Activated T-helper 2 cell treated with anti-CD3 and anti-CD28 coated beads, Interferon-gamma antibody, Interleukin-2, Interleukin-4, amounts not matched to agents 10 μg/mL and 5 μg/mL and 100 μg/mL, durations not matched to agents 14 hours and 24 hours and 36 hours (primary cell): ENCODE data around the gene SLFN12L. TPM values are rescaled to one million over a fixed set of nuclear protein-coding genes. Genes with fewer than 3 reads are reported as not detected.
A peak's percentile ranks its signal among the peaks of the same experiment; 100 is the strongest.
"Not testable (repeated sequence)": the region's sequence is repeated elsewhere in the genome, so short reads cannot be mapped to it uniquely, and the experiment has no call there.

Experiments
- DNase-seq: peaks from one replicate; pipeline ENCODE4 v3.0.0; 2021; ENCODE audit warnings: low spot score
- H3K27ac Mint-ChIP-seq: one replicate; pipeline ENCODE4 v1.8.0; 2021; ENCODE audit warnings: mixed read lengths
- H3K27me3 Mint-ChIP-seq: one replicate; pipeline ENCODE4 v1.8.0; 2021; ENCODE audit warnings: low read depth, mixed read lengths
- H3K36me3 Mint-ChIP-seq: one replicate; pipeline ENCODE4 v1.8.0; 2021; ENCODE audit warnings: low read depth, mixed read lengths
- H3K4me1 Mint-ChIP-seq: one replicate; pipeline ENCODE4 v1.8.0; 2021; ENCODE audit warnings: low read depth, mixed read lengths
- H3K4me3 Mint-ChIP-seq: one replicate; pipeline ENCODE4 v1.8.0; 2021; ENCODE audit warnings: low read depth, mild to moderate bottlenecking, moderate library complexity, mixed read lengths
- H3K9me3 Mint-ChIP-seq: one replicate; pipeline ENCODE4 v1.8.0; 2021; ENCODE audit warnings: mixed read lengths
- intact Hi-C: fragments of 100-400 bp; cut with micrococcal nuclease; formaldehyde crosslinking; loops from one replicate; pipeline ENCODE4 v1.15.1; 2023
- total RNA-seq: library from RNA; stranded (reverse); gene quantifications from 2 replicates; pipeline ENCODE4 v1.2.3, GENCODE V29; 2022

The SLFN12L gene
- total RNA-seq, 1 donor from 2014 or later = 37.8 TPM

DNA sequence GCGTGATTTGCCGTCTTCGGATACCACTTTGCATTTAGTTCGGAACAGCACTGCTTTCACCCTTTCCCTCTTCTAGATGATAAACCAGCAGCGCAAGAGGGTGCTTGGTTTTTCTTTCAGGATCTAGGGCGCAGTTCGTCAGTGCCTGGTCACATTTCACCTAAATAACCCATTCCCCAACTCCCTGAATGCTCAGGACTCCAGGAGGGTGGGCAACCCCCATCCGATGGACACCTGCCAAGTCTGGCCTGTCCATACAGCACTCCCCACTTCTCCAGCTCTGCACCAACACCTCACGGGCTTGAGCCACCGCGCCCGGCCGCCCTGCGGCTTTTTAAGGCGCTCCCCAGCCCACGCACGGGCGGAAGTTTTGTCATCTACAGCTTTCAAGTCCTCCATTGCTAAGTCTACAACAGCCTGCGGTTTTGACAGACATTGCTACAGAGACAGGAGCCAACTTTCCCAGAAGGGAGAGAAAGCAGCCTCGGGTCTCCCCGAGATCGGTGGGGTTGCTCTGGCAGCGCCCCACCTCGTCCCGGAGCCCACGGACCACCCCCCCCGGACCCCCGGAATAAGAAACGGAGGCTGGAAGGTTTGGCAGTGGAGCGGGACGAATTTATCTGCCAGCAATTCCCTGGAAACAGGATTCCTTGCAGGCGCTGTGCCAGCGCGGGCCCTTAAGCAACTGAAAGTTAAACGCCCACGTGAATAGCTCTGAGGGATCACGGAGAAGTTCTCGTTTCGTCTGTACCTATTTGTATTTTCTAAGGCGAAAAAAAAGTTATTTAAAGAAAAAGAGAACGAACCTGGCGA is 50.4 kb downstream of the SLFN12L start:
- peak overlapping the region; percentile 83 for H3K4me3 Mint-ChIP-seq
- H3K9me3 Mint-ChIP-seq = peaks cover 5% of the 10 kb centered on the region
- H3K27ac Mint-ChIP-seq = peak overlapping the region; percentile 94
- H3K27me3 Mint-ChIP-seq = no peaks in the 10 kb centered on the region
- H3K4me1 Mint-ChIP-seq = peaks cover 49% of the 10 kb centered on the region
- peaks cover 90% of the 10 kb centered on the region for H3K36me3 Mint-ChIP-seq
- DNase-seq = peak; percentile 65
- intact Hi-C loops = loop anchor here (1.0 to 10.0 kb wide), 7 partner anchors 35 to 272 kb away; partner anchors contain the start of genes SLFN11, SLFN12, SLFN12L and SLFN13

GRCh38 chr17:35479271-35479670 is 58.2 kb downstream of the SLFN12L start:
- H3K9me3 Mint-ChIP-seq = peaks cover 4% of the 10 kb centered on the region
- peaks cover 24% of the 10 kb centered on the region for H3K4me1 Mint-ChIP-seq
- no peak overlapping the region for H3K27ac Mint-ChIP-seq

DNA sequence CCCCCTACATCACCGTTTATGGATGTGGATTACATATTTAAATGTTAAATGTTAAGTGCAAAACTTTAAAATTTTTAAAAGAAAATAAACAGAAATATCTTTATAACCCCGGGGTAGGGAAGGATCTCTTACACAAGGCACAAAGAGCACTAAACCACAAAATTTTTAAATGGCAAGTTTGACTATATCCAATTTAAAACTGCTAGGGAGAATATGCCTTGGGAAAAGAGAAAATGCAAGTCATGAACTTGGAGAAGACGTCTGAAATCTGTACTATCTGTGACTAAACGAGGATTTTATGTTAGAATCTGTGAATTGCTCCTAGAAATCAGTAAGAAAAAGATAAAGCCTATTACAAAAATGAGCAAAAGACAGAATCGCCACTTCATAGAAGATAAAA is 60.2 kb downstream of the SLFN12L start:
- Mint-ChIP-seq H3K27me3 (no peaks in the 10 kb centered on the region), H3K4me3 (no peak overlapping the region), H3K36me3 (peaks cover 93% of the 10 kb centered on the region), H3K27ac (no peak overlapping the region), H3K9me3 (peaks cover 18% of the 10 kb centered on the region), H3K4me1 (peaks cover 25% of the 10 kb centered on the region)
- DNase-seq = no peak
- intact Hi-C loops = no loop called here

More at GRCh38 chr17:35479271-35479670, 58.2 kb downstream of the SLFN12L start:
- peaks cover 93% of the 10 kb centered on the region for H3K36me3 Mint-ChIP-seq
- intact Hi-C loops = no loop called here
- no peak overlapping the region for H3K4me3 Mint-ChIP-seq
- no peaks in the 10 kb centered on the region for H3K27me3 Mint-ChIP-seq
- DNase-seq = no peak

- no peak for DNase-seq
- Mint-ChIP-seq H3K36me3 (peaks cover 91% of the 10 kb centered on the region), H3K4me1 (peaks cover 28% of the 10 kb centered on the region), H3K27me3 (no peaks in the 10 kb centered on the region), H3K27ac (no peak overlapping the region), H3K4me3 (no peak overlapping the region), H3K9me3 (peaks cover 23% of the 10 kb centered on the region)
- intact Hi-C loops = no loop called here
These were observed 61.1 kb downstream of the SLFN12L start for GRCh38 chr17:35476283-35476820.

DNA sequence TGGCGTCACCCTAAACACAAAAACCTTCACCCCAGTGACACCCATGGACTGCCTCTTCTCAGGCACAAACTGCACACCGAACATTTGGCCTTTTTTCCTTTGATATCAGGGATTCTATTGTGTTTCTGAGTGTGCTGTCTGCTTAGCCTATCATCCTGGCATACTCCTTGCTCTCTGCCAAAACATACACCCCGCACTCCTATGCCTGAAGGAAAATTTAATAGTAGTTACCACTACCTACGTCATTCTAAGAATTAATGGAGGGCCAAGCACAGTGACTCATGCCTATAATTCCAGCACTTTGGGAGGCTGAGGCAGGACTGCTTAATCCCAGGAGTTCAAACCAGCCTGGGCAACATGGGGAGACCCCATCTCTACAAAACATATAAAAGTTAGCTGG is 69.0 kb downstream of the SLFN12L start:
- Mint-ChIP-seq H3K27me3 (no peaks in the 10 kb centered on the region), H3K9me3 (peaks cover 18% of the 10 kb centered on the region), H3K4me1 (peaks cover 25% of the 10 kb centered on the region), H3K27ac (no peak overlapping the region), H3K36me3 (peaks cover 86% of the 10 kb centered on the region), H3K4me3 (no peak overlapping the region)
- no peak for DNase-seq
- intact Hi-C loops = no loop called here

GRCh38 chr17:35467824-35468223 is 69.7 kb downstream of the SLFN12L start:
- Mint-ChIP-seq H3K4me1 (peaks cover 25% of the 10 kb centered on the region), H3K36me3 (peaks cover 86% of the 10 kb centered on the region), H3K27me3 (no peaks in the 10 kb centered on the region), H3K27ac (peak overlapping the region; percentile 25), H3K9me3 (peaks cover 12% of the 10 kb centered on the region), H3K4me3 (no peak overlapping the region)
- DNase-seq = no peak
- intact Hi-C loops = no loop called here

DNA sequence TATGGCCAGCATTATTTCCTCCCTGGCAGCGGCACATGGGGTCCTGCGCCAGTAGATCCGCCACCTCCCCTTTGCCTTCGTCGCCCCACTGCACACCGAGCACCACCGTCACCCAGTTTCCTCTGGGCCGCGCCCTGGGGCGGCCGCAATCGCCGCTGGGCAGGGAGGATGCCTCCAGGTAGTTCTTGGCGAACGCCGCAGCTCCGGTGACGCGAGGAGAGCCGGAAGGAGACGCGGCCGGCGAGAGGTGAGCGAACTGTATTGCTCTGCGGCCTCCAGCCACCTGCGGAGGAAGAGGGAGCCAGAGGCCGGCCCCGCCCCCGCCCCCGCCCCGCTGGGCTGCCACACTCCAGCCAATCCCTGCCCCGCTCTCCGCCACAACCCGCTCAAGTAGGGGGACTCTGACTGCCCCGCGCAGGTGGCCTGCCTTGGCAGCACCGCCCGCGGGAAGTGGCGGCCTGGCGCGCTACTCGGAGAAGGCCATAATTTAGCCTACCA is 77.1 kb downstream of the SLFN12L start:
- Mint-ChIP-seq H3K4me3 (no peak overlapping the region), H3K27ac (peak overlapping the region; percentile 81), H3K36me3 (peaks cover 78% of the 10 kb centered on the region), H3K9me3 (peaks cover 9% of the 10 kb centered on the region), H3K4me1 (peaks cover 8% of the 10 kb centered on the region), H3K27me3 (no peaks in the 10 kb centered on the region)
- intact Hi-C loops = no loop called here
- DNase-seq = peak; percentile 26

DNA sequence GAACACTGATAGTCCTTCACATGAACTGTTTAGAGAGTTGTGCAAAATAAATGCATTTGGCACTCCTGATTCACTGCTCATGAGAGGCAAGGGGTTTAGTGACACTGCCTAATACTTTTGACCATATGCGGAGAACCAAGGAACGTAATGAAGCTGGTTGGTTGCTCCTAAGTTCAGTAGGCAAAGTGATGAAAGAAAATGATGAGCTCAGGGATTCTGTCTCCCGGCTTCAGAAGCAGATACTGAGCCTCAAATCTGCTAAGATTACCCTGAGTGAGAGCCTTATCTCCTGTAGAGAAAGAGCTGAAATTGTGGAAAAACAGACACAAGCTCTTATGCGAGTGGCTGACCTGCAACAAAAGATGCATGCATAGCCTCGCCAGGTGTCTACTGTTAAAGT is 83.4 kb downstream of the SLFN12L start:
- intact Hi-C loops, H3K9me3 Mint-ChIP-seq, H3K4me3 Mint-ChIP-seq, DNase-seq, H3K27ac Mint-ChIP-seq, H3K27me3 Mint-ChIP-seq, H3K4me1 Mint-ChIP-seq: not testable (repeated sequence)
- H3K36me3 Mint-ChIP-seq = peaks cover 48% of the 10 kb centered on the region

- H3K36me3 Mint-ChIP-seq = peaks cover 45% of the 10 kb centered on the region
- peaks cover 4% of the 10 kb centered on the region for H3K4me1 Mint-ChIP-seq
- intact Hi-C loops = no loop called here
- H3K4me3 Mint-ChIP-seq = no peak overlapping the region
- DNase-seq = no peak
- no peaks in the 10 kb centered on the region for H3K9me3 Mint-ChIP-seq
- H3K27ac Mint-ChIP-seq = no peak overlapping the region
- H3K27me3 Mint-ChIP-seq = no peaks in the 10 kb centered on the region
These were observed 84.3 kb downstream of the SLFN12L start for GRCh38 chr17:35453171-35453570.

GRCh38 chr17:35449371-35449931 is 88.0 kb downstream of the SLFN12L start:
- H3K9me3 Mint-ChIP-seq = no peaks in the 10 kb centered on the region
- peaks cover 55% of the 10 kb centered on the region for H3K36me3 Mint-ChIP-seq
- intact Hi-C loops = loop anchor here (2.0 to 10.0 kb wide), 6 partner anchors 17 to 237 kb away; partner anchors contain the start of genes AP2B1, SLFN12 and SLFN5
- H3K27ac Mint-ChIP-seq = peak overlapping the region; percentile 38
- H3K4me3 Mint-ChIP-seq = no peak overlapping the region
- no peak for DNase-seq
- H3K27me3 Mint-ChIP-seq = no peaks in the 10 kb centered on the region
- H3K4me1 Mint-ChIP-seq = peaks cover 15% of the 10 kb centered on the region

DNA sequence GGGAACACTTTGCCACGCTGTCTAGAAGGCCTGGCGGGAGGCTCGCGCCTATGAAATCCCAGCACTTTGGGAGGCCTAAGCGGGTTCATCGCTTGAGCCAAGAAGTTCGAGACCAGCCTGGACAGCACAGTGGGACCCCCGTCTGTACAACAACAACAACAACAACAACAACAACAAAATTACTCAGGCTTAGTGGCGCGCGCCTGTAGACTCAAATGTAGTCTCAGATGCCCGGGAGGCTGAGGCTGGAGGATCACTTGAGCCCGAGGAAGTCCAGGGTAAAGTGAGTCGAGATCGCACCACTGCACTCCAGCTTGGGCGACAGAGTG is 88.6 kb downstream of the SLFN12L start:
- Mint-ChIP-seq H3K4me1 (peaks cover 16% of the 10 kb centered on the region), H3K36me3 (peaks cover 60% of the 10 kb centered on the region)

GRCh38 chr17:35448214-35448898 is 89.1 kb downstream of the SLFN12L start, which contains the start of gene SLFN13:
SLFN13 (minus strand) TSS chr17:35448766; CDS start chr17:35445680, 3,086 bp downstream.
- H3K27me3 Mint-ChIP-seq = no peaks in the 10 kb centered on the region
- peaks cover 16% of the 10 kb centered on the region for H3K4me1 Mint-ChIP-seq
- H3K36me3 Mint-ChIP-seq = peaks cover 66% of the 10 kb centered on the region
- H3K9me3 Mint-ChIP-seq = no peaks in the 10 kb centered on the region
- DNase-seq = peak; percentile 83
- H3K27ac Mint-ChIP-seq = peak within 1 kb of the TSS; percentile 79
- intact Hi-C loops = loop anchor here (1.0 to 10.0 kb wide), 8 partner anchors 16 to 236 kb away; partner anchors contain the start of genes AP2B1, SLFN11, SLFN12 and SLFN5
- H3K4me3 Mint-ChIP-seq = peak within 1 kb of the TSS; percentile 65

More for the DNA sequence above, 88.6 kb downstream of the SLFN12L start:
- peak overlapping the region; percentile 65 for H3K4me3 Mint-ChIP-seq
- intact Hi-C loops = loop anchor here (1.0 to 10.0 kb wide), 8 partner anchors 16 to 237 kb away; partner anchors contain the start of genes AP2B1, SLFN11, SLFN12 and SLFN5
- peak overlapping the region; percentile 79 for H3K27ac Mint-ChIP-seq
- no peaks in the 10 kb centered on the region for H3K27me3 Mint-ChIP-seq
- no peaks in the 10 kb centered on the region for H3K9me3 Mint-ChIP-seq
- no peak for DNase-seq
